ENCODE data around the gene AGBL3. TPM values are rescaled to one million over a fixed set of nuclear protein-coding genes. Genes with fewer than 3 reads are reported as not detected.

Gene AGBL3
- total and polyA plus RNA-seq, 9 of the 15 experiments (the other 6 are each of a cell fraction or from before 2014, with no cell fraction given): 0.54 to 2.9 (median 1.7) TPM

- TF ChIP-seq ATF3 (IDR thresholded peaks at IDR 0.05) (peak; percentile 59), ATF3 (CRISPR knock-in tag; conservative IDR thresholded peaks at IDR 0.05) (peak; percentile 89; the same call in 1 of the 2 replicates), NCOA6 (IDR thresholded peaks at IDR 0.05) (no peak), ZBTB5 (IDR thresholded peaks at IDR 0.05) (peak; percentile 24; the same call in 1 of the 2 replicates), CREM (IDR thresholded peaks at IDR 0.05; ENCODE audit: low read depth) (peak; percentile 64), ZNF766 (CRISPR knock-in tag; conservative IDR thresholded peaks at IDR 0.05) (peak; percentile 61; the same call in 1 of the 2 replicates), SLC30A9 (CRISPR knock-in tag; IDR thresholded peaks at IDR 0.05) (no peak), ZNF764 (CRISPR knock-in tag; IDR thresholded peaks at IDR 0.05; ENCODE audit: low read depth) (no peak), CHD1 (IDR thresholded peaks at IDR 0.05; ENCODE audit: low read length) (peak; percentile 68), KAT7 (CRISPR knock-in tag; IDR thresholded peaks at IDR 0.05; ENCODE audit: borderline replicate concordance) (peak; percentile 99), ZNF77 (CRISPR knock-in tag; IDR thresholded peaks at IDR 0.05) (no peak), SETDB1 (IDR thresholded peaks at IDR 0.05; ENCODE audit: low read length) (peak; percentile 81), BACH1 (tag; IDR thresholded peaks at IDR 0.05) (no peak), HDAC2 (IDR thresholded peaks at IDR 0.05) (no peak; the same call in 1 of the 2 replicates), SRSF1 (IDR thresholded peaks at IDR 0.05; ENCODE audit: low read depth, low read length) (no peak; the same call in 1 of the 2 replicates), CREB5 (CRISPR knock-in tag; IDR thresholded peaks at IDR 0.05) (no peak), ZNF778 (CRISPR knock-in tag; IDR thresholded peaks at IDR 0.05) (no peak)
- TF ChIP-seq, protein P1, sequence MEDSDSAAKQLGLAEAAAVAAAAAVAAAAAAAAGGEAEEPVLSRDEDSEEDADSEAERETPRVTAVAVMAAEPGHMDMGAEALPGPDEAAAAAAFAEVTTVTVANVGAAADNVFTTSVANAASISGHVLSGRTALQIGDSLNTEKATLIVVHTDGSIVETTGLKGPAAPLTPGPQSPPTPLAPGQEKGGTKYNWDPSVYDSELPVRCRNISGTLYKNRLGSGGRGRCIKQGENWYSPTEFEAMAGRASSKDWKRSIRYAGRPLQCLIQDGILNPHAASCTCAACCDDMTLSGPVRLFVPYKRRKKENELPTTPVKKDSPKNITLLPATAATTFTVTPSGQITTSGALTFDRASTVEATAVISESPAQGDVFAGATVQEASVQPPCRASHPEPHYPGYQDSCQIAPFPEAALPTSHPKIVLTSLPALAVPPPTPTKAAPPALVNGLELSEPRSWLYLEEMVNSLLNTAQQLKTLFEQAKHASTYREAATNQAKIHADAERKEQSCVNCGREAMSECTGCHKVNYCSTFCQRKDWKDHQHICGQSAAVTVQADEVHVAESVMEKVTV (CRISPR knock-in tag; IDR thresholded peaks at IDR 0.05): peak; percentile 39; the same call in 1 of the 2 replicates
Observed at GRCh38 chr7:134986363-134987251, at the start of gene AGBL3 (continued).
